Measurements from ENCODE around the gene CD300C.
A peak's percentile ranks its signal among the peaks of the same experiment; 100 is the strongest.
"Not testable (repeated sequence)": the region's sequence is repeated elsewhere in the genome, so short reads cannot be mapped to it uniquely, and the experiment has no call there.

The CD300C gene

GRCh38 chr17:74529243-74529642, 16.7 kb downstream of the CD300C start:
- no peak for DNase-seq

- DNase-seq, result no peak
Measured at GRCh38 chr17:74528491-74529199, 17.3 kb downstream of the CD300C start.

- DNase-seq, result no peak
Measured at GRCh38 chr17:74527756-74528155, 18.2 kb downstream of the CD300C start.

GRCh38 chr17:74527081-74527480, 18.8 kb downstream of the CD300C start:
- no peak for DNase-seq

- no peak for DNase-seq
Measured at GRCh38 chr17:74526681-74527080, 19.2 kb downstream of the CD300C start.

GRCh38 chr17:74525781-74526288, 20.1 kb downstream of the CD300C start:
- no peak for DNase-seq

- DNase-seq, result no peak
Measured at GRCh38 chr17:74525465-74525725, 20.5 kb downstream of the CD300C start.

- DNase-seq, result no peak
Measured at GRCh38 chr17:74524653-74525464, 21.1 kb downstream of the CD300C start.

GRCh38 chr17:74523308-74523707, 22.6 kb downstream of the CD300C start:
- DNase-seq, result no peak

GRCh38 chr17:74522381-74523105, 23.4 kb downstream of the CD300C start:
- DNase-seq, result no peak

GRCh38 chr17:74521701-74522201, 24.2 kb downstream of the CD300C start:
- no peak for DNase-seq

- DNase-seq, result no peak
Measured at GRCh38 chr17:74520790-74521480, 25.0 kb downstream of the CD300C start.

GRCh38 chr17:74520016-74520434, 25.9 kb downstream of the CD300C start:
- no peak for DNase-seq

- DNase-seq, result not testable (repeated sequence)
Measured at GRCh38 chr17:74518413-74518981, 27.4 kb downstream of the CD300C start.

GRCh38 chr17:74516561-74517328, 29.2 kb downstream of the CD300C start:
- DNase-seq, result no peak

- DNase-seq, result no peak
Measured at GRCh38 chr17:74515941-74516340, 30.0 kb downstream of the CD300C start.

GRCh38 chr17:74514632-74515334, 31.1 kb downstream of the CD300C start:
- no peak for DNase-seq

- peak; percentile 86 for DNase-seq
Measured at GRCh38 chr17:74513987-74514631, 31.8 kb downstream of the CD300C start.

- DNase-seq, result no peak
Measured at GRCh38 chr17:74512624-74513091, 33.3 kb downstream of the CD300C start.

- DNase-seq, result no peak
Measured at GRCh38 chr17:74512036-74512435, 33.9 kb downstream of the CD300C start.
